ENCODE measurements around the gene FXYD1. TPM values are rescaled to one million over a fixed set of nuclear protein-coding genes. Genes with fewer than 3 reads are reported as not detected.
A peak's percentile ranks its signal among the peaks of the same experiment; 100 is the strongest.

Gene FXYD1
- total RNA-seq, 1 experiment from 2014 or later: not detected

DNA sequence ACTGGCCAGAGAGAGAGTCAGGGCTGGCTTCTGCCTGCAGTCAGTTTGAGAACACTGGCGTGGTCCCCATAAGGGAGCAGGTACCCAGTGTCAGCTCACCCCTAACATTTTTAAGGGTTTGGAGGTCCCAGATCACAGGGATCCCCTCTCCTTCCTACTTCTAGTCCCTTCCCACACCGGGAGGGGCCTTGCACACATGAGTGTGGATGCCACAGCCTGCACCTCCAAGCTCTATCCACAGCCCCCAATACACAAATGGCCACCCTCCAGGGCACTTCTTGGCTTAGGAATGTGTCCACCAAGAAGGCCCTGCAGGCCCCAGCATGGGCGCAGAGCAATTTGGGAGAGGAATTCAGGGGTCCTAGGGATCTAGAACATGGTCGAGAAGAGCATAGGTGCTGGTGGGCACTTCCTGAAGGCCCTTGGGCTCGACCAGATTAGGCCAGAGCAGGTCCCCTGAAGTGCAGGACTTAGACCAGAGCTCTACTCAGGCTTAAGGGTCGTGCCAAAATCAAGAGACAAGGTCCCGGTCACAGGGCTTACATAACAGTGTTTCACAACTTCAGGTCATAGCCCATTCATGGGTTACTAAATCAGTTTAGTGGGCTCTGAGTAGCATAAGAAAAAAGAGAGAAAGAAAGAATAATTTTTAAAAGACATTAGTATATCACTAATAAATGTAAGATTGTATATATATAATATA is 31.9 kb downstream of the FXYD1 start:
- H3K4me1 ChIP-seq (replicated peaks; ENCODE audit: insufficient read depth): peaks cover 57% of the 10 kb centered on the region
- H3K27ac ChIP-seq: peak overlapping the region; percentile 97; the same call in 1 of the 2 replicates
- H3K27me3 ChIP-seq (ENCODE audit: insufficient read depth, low read depth): no peaks in the 10 kb centered on the region
- peaks cover 11% of the 10 kb centered on the region for H3K79me2 ChIP-seq (ENCODE audit: low read depth)
- intact Hi-C loops (cut with micrococcal nuclease; ENCODE audit: unreplicated experiment): no loop called here
- no peaks in the 10 kb centered on the region for H3K9me2 ChIP-seq (ENCODE audit: insufficient read depth)
- DNase-seq: no peak
- CTCF ChIA-PET: no interaction called here
- POLR2A ChIA-PET (ENCODE audit: unreplicated experiment): no interaction called here
- no peak overlapping the region for H3K4me2 ChIP-seq
- no peak for TF ChIP-seq EZH2 (IDR thresholded peaks at IDR 0.05; ENCODE audit: low read depth)
- TF ChIP-seq, protein P1, sequence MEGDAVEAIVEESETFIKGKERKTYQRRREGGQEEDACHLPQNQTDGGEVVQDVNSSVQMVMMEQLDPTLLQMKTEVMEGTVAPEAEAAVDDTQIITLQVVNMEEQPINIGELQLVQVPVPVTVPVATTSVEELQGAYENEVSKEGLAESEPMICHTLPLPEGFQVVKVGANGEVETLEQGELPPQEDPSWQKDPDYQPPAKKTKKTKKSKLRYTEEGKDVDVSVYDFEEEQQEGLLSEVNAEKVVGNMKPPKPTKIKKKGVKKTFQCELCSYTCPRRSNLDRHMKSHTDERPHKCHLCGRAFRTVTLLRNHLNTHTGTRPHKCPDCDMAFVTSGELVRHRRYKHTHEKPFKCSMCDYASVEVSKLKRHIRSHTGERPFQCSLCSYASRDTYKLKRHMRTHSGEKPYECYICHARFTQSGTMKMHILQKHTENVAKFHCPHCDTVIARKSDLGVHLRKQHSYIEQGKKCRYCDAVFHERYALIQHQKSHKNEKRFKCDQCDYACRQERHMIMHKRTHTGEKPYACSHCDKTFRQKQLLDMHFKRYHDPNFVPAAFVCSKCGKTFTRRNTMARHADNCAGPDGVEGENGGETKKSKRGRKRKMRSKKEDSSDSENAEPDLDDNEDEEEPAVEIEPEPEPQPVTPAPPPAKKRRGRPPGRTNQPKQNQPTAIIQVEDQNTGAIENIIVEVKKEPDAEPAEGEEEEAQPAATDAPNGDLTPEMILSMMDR (conservative IDR thresholded peaks at IDR 0.05): no peak
- H3F3A ChIP-seq (ENCODE audit: insufficient read depth, low read depth): peaks cover 90% of the 10 kb centered on the region
- H3K4me3 ChIP-seq: no peak overlapping the region
- H4K20me1 ChIP-seq (ENCODE audit: insufficient read depth): no peaks in the 10 kb centered on the region
- H2AFZ ChIP-seq: no peak overlapping the region
- peaks cover 1% of the 10 kb centered on the region; the same call in 1 of the 2 replicates for H3K9me3 ChIP-seq (ENCODE audit: insufficient read depth, low read depth)
- peaks cover 34% of the 10 kb centered on the region for H3K36me3 ChIP-seq (ENCODE audit: low read depth)
- no TSS peak for BruUV-seq (replicated peaks)

DNA sequence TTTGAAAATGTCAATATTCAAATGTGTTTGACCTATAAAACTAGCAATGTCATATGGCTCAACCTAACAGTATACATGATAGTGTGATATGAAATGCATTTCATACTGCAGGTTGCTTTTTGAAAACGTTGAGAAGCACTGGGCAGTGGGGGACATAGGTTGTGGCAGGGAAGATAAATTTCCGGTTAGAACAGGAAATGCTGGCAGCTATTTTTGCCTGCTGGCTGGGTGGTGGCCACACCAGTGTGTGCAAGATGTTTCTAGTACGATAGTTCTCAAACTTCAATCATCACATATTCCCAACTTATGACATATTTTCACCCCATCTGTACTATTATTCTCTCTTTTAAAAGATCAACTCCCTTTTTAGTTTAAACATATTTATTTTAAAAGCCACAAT is 33.1 kb downstream of the FXYD1 start:
- ChIA-PET POLR2A (ENCODE audit: unreplicated experiment) (no interaction called here), CTCF (interaction anchor here (0.5 kb wide), 1 partner anchor 116 kb away, joined by 4 read pairs; no protein-coding TSS in a partner anchor)
- H2AFZ ChIP-seq: no peak overlapping the region
- no peak overlapping the region for H3K4me3 ChIP-seq
- H3K4me1 ChIP-seq (replicated peaks; ENCODE audit: insufficient read depth): peaks cover 56% of the 10 kb centered on the region
- H3K9me3 ChIP-seq (ENCODE audit: insufficient read depth, low read depth): no peaks in the 10 kb centered on the region
- BruUV-seq (replicated peaks): no TSS peak
- no peaks in the 10 kb centered on the region for H3K27me3 ChIP-seq (ENCODE audit: insufficient read depth, low read depth)
- DNase-seq: no peak
- intact Hi-C loops (cut with micrococcal nuclease; ENCODE audit: unreplicated experiment): no loop called here
- peaks cover 21% of the 10 kb centered on the region for H3K36me3 ChIP-seq (ENCODE audit: low read depth)
- H3K79me2 ChIP-seq (ENCODE audit: low read depth): no peaks in the 10 kb centered on the region
- peaks cover 89% of the 10 kb centered on the region for H3F3A ChIP-seq (ENCODE audit: insufficient read depth, low read depth)
- no peak overlapping the region for H3K4me2 ChIP-seq
- peak overlapping the region; percentile 22; the same call in 1 of the 2 replicates for H3K27ac ChIP-seq
- no peak for TF ChIP-seq EZH2 (IDR thresholded peaks at IDR 0.05; ENCODE audit: low read depth)
- TF ChIP-seq, protein P1 (conservative IDR thresholded peaks at IDR 0.05): no peak
- no peaks in the 10 kb centered on the region for H4K20me1 ChIP-seq (ENCODE audit: insufficient read depth)
- H3K9me2 ChIP-seq (ENCODE audit: insufficient read depth): no peaks in the 10 kb centered on the region

DNA sequence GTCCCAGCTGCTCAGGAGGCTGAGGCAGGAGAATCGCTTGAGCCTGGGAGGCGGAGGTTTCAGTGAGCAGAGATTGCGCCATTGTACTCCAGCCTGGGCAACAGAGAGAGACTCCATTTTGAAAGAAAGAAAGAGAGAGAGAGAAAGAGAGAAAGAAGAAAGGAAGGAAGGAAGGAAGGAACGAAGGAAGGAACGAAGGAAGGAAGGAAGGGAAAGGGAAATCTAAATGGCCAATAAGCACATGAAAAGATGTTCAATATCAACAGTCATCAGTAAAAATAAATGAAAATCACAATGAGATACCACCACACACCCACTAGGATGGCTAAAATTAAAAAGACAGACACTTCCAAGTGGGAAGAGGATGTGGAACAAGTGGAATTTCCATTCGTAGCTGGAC is 35.6 kb downstream of the FXYD1 start:
- CTCF ChIA-PET: no interaction called here
- Histone ChIP-seq H4K20me1 (ENCODE audit: insufficient read depth) (no peaks in the 10 kb centered on the region), H3K27me3 (ENCODE audit: insufficient read depth, low read depth) (no peaks in the 10 kb centered on the region), H3K4me2 (no peak overlapping the region), H3K27ac (no peak overlapping the region), H3K4me1 (replicated peaks; ENCODE audit: insufficient read depth) (peaks cover 36% of the 10 kb centered on the region), H3K9me3 (ENCODE audit: insufficient read depth, low read depth) (no peaks in the 10 kb centered on the region), H3K79me2 (ENCODE audit: low read depth) (no peaks in the 10 kb centered on the region), H3K9me2 (ENCODE audit: insufficient read depth) (no peaks in the 10 kb centered on the region), H2AFZ (no peak overlapping the region), H3K36me3 (ENCODE audit: low read depth) (peaks cover 19% of the 10 kb centered on the region), H3K4me3 (no peak overlapping the region), H3F3A (ENCODE audit: insufficient read depth, low read depth) (peaks cover 64% of the 10 kb centered on the region)
- intact Hi-C loops (cut with micrococcal nuclease; ENCODE audit: unreplicated experiment): no loop called here
- TF ChIP-seq, protein P1 (conservative IDR thresholded peaks at IDR 0.05): no peak
- TF ChIP-seq EZH2 (IDR thresholded peaks at IDR 0.05; ENCODE audit: low read depth): no peak
- POLR2A ChIA-PET (ENCODE audit: unreplicated experiment): no interaction called here
- DNase-seq: no peak
- no TSS peak for BruUV-seq (replicated peaks)

Data from PC-9 (cell line).